ENCODE data around the gene VAV3. TPM values are rescaled to one million over a fixed set of nuclear protein-coding genes. Genes with fewer than 3 reads are reported as not detected.

VAV3 gene
- 100 to 1,000 TPM in 3 of 4 donors, 10 to 100 TPM in 1; 44.1 to 123 (median 111) TPM for total RNA-seq

- 4% methylated on average over 9 to 32 of the region's 73 CpGs for WGBS, 2 donors (ENCODE audit: low coverage in 1 of 2)
- H3K36me3 ChIP-seq = no peaks in the 10 kb centered on the region
- in situ Hi-C loops (cut with MboI; ENCODE audit: low pct_ligation_motif_present in 1 of 4, low pct_unique_long_range_greater_than_20kb in 1 of 4, low sequenced_read_pairs in 3 of 4) = no loop called here
- TF ChIP-seq CTCF (IDR thresholded peaks at IDR 0.05) (no peak), POLR2A (IDR thresholded peaks at IDR 0.05) (peak; percentile 18), EP300 (IDR thresholded peaks at IDR 0.05; ENCODE audit: low read depth) (no peak)
- no peaks in the 10 kb centered on the region for H3K9me3 ChIP-seq
- peaks cover 47% of the 10 kb centered on the region for H3K27me3 ChIP-seq
- peak within 1 kb of the TSS; percentile 50 to 69 (median 64) for H3K27ac ChIP-seq
- H3K4me1 ChIP-seq = peaks cover 0 to 14% (median 9%) of the 10 kb centered on the region in 4 donors
- peak within 1 kb of the TSS; percentile 11 to 51 (median 39) for H3K4me3 ChIP-seq
- DNase-seq = peak; percentile 56
- intact Hi-C loops (cut with DNase I; ENCODE audit: low total_unique reads) = no loop called here
Measured at GRCh38 chr1:107965110-107965991, at the start of gene VAV3. Gene VAV3 (minus strand): TSS chr1:107965180. CDS start chr1:107964869, 311 bp downstream.

GRCh38 chr1:108012553-108012952 is 47.6 kb upstream of the VAV3 start:
- Histone ChIP-seq H3K9me3 (no peaks in the 10 kb centered on the region), H3K4me1 (no peaks in the 10 kb centered on the region), H3K27me3 (no peaks in the 10 kb centered on the region), H3K27ac (no peak overlapping the region), H3K36me3 (no peaks in the 10 kb centered on the region), H3K4me3 (no peak overlapping the region)
- intact Hi-C loops (cut with DNase I; ENCODE audit: low total_unique reads) = no loop called here
- in situ Hi-C loops (cut with MboI; ENCODE audit: low pct_ligation_motif_present in 1 of 4, low pct_unique_long_range_greater_than_20kb in 1 of 4, low sequenced_read_pairs in 3 of 4) = no loop called here
- TF ChIP-seq POLR2A (IDR thresholded peaks at IDR 0.05) (no peak), EP300 (IDR thresholded peaks at IDR 0.05; ENCODE audit: low read depth) (no peak), CTCF (IDR thresholded peaks at IDR 0.05) (no peak), POLR2AphosphoS5 (IDR thresholded peaks at IDR 0.05) (no peak)
- DNase-seq = no peak

- no peak for TF ChIP-seq CTCF (IDR thresholded peaks at IDR 0.05)
- TF ChIP-seq POLR2A (IDR thresholded peaks at IDR 0.05) = no peak
- TF ChIP-seq EP300 (IDR thresholded peaks at IDR 0.05; ENCODE audit: low read depth) = no peak
- TF ChIP-seq POLR2AphosphoS5 (IDR thresholded peaks at IDR 0.05) = no peak
- Histone ChIP-seq H3K27ac (no peak overlapping the region), H3K4me3 (no peak overlapping the region), H3K9me3 (no peaks in the 10 kb centered on the region), H3K36me3 (no peaks in the 10 kb centered on the region), H3K4me1 (no peaks in the 10 kb centered on the region), H3K27me3 (no peaks in the 10 kb centered on the region)
- intact Hi-C loops (cut with DNase I; ENCODE audit: low total_unique reads) = no loop called here
- in situ Hi-C loops (cut with MboI; ENCODE audit: low pct_ligation_motif_present in 1 of 4, low pct_unique_long_range_greater_than_20kb in 1 of 4, low sequenced_read_pairs in 3 of 4) = no loop called here
- no peak for DNase-seq
- WGBS, 2 donors (ENCODE audit: low coverage in 1 of 2) = 90 to 95% methylated on average over 4 to 6 of the region's 6 CpGs
Measured at GRCh38 chr1:108011295-108011694, 46.3 kb upstream of the VAV3 start.

- TF ChIP-seq CTCF (IDR thresholded peaks at IDR 0.05) (no peak), EP300 (IDR thresholded peaks at IDR 0.05; ENCODE audit: low read depth) (no peak), POLR2A (IDR thresholded peaks at IDR 0.05) (no peak), POLR2AphosphoS5 (IDR thresholded peaks at IDR 0.05) (no peak)
- Histone ChIP-seq H3K4me1 (no peaks in the 10 kb centered on the region), H3K9me3 (no peaks in the 10 kb centered on the region), H3K27me3 (no peaks in the 10 kb centered on the region), H3K4me3 (no peak overlapping the region), H3K27ac (no peak overlapping the region), H3K36me3 (no peaks in the 10 kb centered on the region)
- WGBS, 2 donors (ENCODE audit: low coverage in 1 of 2) = 75 to 78% methylated on average over 4 of the region's 4 CpGs
- intact Hi-C loops (cut with DNase I; ENCODE audit: low total_unique reads) = no loop called here
- DNase-seq = no peak
- in situ Hi-C loops (cut with MboI; ENCODE audit: low pct_ligation_motif_present in 1 of 4, low pct_unique_long_range_greater_than_20kb in 1 of 4, low sequenced_read_pairs in 3 of 4) = no loop called here
Measured at GRCh38 chr1:108010581-108010980, 45.6 kb upstream of the VAV3 start.

All from transverse colon (tissue), 4 donors.